ENCODE measurements around the gene PFDN1. TPM values are rescaled to one million over a fixed set of nuclear protein-coding genes. Genes with fewer than 3 reads are reported as not detected.

PFDN1 gene
- total RNA-seq, 4 donors from 2014 or later: 72.9 to 230 (median 98.4) TPM

DNA sequence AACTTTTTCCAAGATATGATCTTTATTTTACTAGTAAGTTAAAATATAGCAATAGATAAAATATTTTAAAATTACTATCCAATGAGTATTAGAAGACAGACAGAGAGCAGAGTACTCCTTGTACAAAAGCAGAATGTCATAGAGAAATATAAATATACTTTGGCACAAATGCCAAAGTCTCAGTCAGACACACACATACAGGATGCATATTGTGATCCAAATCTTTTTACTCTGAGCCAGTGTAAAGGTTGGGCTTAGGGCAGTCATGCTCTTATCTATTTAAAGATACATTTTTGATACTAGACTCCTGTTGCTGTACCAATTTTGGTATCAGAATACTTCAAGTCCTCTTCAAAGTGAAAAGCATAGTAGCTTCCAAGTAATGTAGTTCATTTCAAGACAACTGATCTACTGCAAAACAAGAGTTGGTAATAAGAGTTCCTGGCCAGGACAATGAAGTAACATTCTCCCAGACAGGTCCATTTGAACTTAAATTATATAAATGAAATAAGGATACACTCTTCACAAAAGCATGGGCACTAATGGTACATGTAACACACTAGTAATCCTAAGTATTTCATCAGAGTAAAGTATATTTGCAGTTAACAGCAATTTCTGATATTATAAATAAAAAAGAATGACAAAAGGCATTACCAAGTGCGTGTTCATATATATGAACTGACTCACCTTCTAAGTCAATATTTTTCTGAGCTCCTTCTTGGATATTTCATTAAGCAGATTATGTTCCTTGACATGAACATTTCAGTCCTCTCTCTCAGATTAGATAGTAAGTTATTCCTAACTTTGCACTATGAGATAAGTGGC is 10.5 kb downstream of the PFDN1 start:
- Histone ChIP-seq H3K27me3 (no peaks in the 10 kb centered on the region), H3K36me3 (no peaks in the 10 kb centered on the region)

GRCh38 chr5:140287801-140288521 is 14.9 kb downstream of the PFDN1 start:
- no peak overlapping the region for H3K27ac ChIP-seq
- in situ Hi-C loops (cut with MboI; ENCODE audit: low pct_ligation_motif_present in 1 of 4, low pct_unique_long_range_greater_than_20kb in 1 of 4, low sequenced_read_pairs in 3 of 4): no loop called here
- intact Hi-C loops (cut with DNase I; ENCODE audit: low total_unique reads): no loop called here

More for the DNA sequence above, 10.5 kb downstream of the PFDN1 start:
- in situ Hi-C loops (cut with MboI; ENCODE audit: low pct_ligation_motif_present in 1 of 4, low pct_unique_long_range_greater_than_20kb in 1 of 4, low sequenced_read_pairs in 3 of 4) (no loop called here), intact Hi-C loops (cut with DNase I; ENCODE audit: low total_unique reads) (no loop called here)
- Histone ChIP-seq H3K27ac (peak overlapping the region; percentile 1 to 36 (median 18)), H3K4me1 (peaks cover 9 to 49% (median 23%) of the 10 kb centered on the region in 4 donors), H3K9me3 (no peaks in the 10 kb centered on the region), H3K4me3 (no peak overlapping the region)
- TF ChIP-seq EP300 (IDR thresholded peaks at IDR 0.05; ENCODE audit: low read depth): no peak
- TF ChIP-seq POLR2A (IDR thresholded peaks at IDR 0.05): no peak
- TF ChIP-seq, protein P1, sequence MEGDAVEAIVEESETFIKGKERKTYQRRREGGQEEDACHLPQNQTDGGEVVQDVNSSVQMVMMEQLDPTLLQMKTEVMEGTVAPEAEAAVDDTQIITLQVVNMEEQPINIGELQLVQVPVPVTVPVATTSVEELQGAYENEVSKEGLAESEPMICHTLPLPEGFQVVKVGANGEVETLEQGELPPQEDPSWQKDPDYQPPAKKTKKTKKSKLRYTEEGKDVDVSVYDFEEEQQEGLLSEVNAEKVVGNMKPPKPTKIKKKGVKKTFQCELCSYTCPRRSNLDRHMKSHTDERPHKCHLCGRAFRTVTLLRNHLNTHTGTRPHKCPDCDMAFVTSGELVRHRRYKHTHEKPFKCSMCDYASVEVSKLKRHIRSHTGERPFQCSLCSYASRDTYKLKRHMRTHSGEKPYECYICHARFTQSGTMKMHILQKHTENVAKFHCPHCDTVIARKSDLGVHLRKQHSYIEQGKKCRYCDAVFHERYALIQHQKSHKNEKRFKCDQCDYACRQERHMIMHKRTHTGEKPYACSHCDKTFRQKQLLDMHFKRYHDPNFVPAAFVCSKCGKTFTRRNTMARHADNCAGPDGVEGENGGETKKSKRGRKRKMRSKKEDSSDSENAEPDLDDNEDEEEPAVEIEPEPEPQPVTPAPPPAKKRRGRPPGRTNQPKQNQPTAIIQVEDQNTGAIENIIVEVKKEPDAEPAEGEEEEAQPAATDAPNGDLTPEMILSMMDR (IDR thresholded peaks at IDR 0.05): no peak
- no peak for TF ChIP-seq POLR2AphosphoS5 (IDR thresholded peaks at IDR 0.05)
- DNase-seq: no peak
- WGBS, 2 donors (ENCODE audit: low coverage in 1 of 2): 57 to 67% methylated on average over 1 of the region's 1 CpG

GRCh38 chr5:140286424-140286823 is 16.5 kb downstream of the PFDN1 start:
- Histone ChIP-seq H3K4me1 (peaks cover 0 to 21% (median 7%) of the 10 kb centered on the region in 4 donors), H3K36me3 (no peaks in the 10 kb centered on the region), H3K4me3 (no peak overlapping the region), H3K27ac (no peak overlapping the region), H3K27me3 (no peaks in the 10 kb centered on the region), H3K9me3 (no peaks in the 10 kb centered on the region)
- intact Hi-C loops (cut with DNase I; ENCODE audit: low total_unique reads) (no loop called here), in situ Hi-C loops (cut with MboI; ENCODE audit: low pct_ligation_motif_present in 1 of 4, low pct_unique_long_range_greater_than_20kb in 1 of 4, low sequenced_read_pairs in 3 of 4) (no loop called here)
- TF ChIP-seq POLR2AphosphoS5 (IDR thresholded peaks at IDR 0.05) (no peak), EP300 (IDR thresholded peaks at IDR 0.05; ENCODE audit: low read depth) (no peak), POLR2A (IDR thresholded peaks at IDR 0.05) (no peak)
- TF ChIP-seq, protein P1 (IDR thresholded peaks at IDR 0.05): no peak
- DNase-seq: no peak
- WGBS, 2 donors (ENCODE audit: low coverage in 1 of 2): 89 to 90% methylated on average over 2 to 4 of the region's 5 CpGs

More at GRCh38 chr5:140287801-140288521, 14.9 kb downstream of the PFDN1 start:
- DNase-seq: no peak
- H3K27me3 ChIP-seq: no peaks in the 10 kb centered on the region
- no peaks in the 10 kb centered on the region for H3K9me3 ChIP-seq
- no peak overlapping the region for H3K4me3 ChIP-seq
- H3K4me1 ChIP-seq: peaks cover 3 to 27% (median 9%) of the 10 kb centered on the region in 4 donors
- H3K36me3 ChIP-seq: no peaks in the 10 kb centered on the region
- TF ChIP-seq POLR2A (IDR thresholded peaks at IDR 0.05) (no peak), POLR2AphosphoS5 (IDR thresholded peaks at IDR 0.05) (no peak), EP300 (IDR thresholded peaks at IDR 0.05; ENCODE audit: low read depth) (no peak)
- TF ChIP-seq, protein P1 (IDR thresholded peaks at IDR 0.05): no peak
- 77 to 87% methylated on average over 6 to 7 of the region's 7 CpGs for WGBS, 2 donors (ENCODE audit: low coverage in 1 of 2)

DNA sequence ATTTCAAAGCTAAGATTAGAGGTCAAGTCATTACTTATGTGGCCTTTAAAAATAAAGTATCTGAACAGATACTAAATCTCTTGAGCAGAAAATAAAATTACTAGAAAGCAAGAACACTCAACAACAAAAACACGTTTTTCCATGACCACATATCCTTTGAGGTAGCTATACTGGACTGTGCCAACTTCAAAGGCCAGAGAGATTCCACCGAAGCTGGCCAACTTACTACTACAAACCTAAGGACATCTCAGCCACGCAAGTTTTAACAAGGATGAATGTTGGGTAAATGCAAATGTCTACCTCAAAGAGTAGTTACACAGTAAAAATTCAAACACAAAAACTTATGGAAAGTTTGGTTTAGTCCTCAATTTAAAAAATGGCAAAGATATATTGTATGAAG is 18.9 kb downstream of the PFDN1 start:
- in situ Hi-C loops (cut with MboI; ENCODE audit: low pct_ligation_motif_present in 1 of 4, low pct_unique_long_range_greater_than_20kb in 1 of 4, low sequenced_read_pairs in 3 of 4): no loop called here
- no peaks in the 10 kb centered on the region for H3K9me3 ChIP-seq
- H3K27ac ChIP-seq: no peak overlapping the region
- intact Hi-C loops (cut with DNase I; ENCODE audit: low total_unique reads): no loop called here
- no peaks in the 10 kb centered on the region for H3K27me3 ChIP-seq
- no peak overlapping the region for H3K4me3 ChIP-seq
- peaks cover 0 to 18% (median 7%) of the 10 kb centered on the region in 4 donors for H3K4me1 ChIP-seq
- no peak for DNase-seq
- no peak for TF ChIP-seq POLR2AphosphoS5 (IDR thresholded peaks at IDR 0.05)
- TF ChIP-seq, protein P1 (IDR thresholded peaks at IDR 0.05): no peak
- no peak for TF ChIP-seq POLR2A (IDR thresholded peaks at IDR 0.05)
- TF ChIP-seq EP300 (IDR thresholded peaks at IDR 0.05; ENCODE audit: low read depth): no peak
- peaks cover 0 to 4% (median 0%) of the 10 kb centered on the region in 4 donors for H3K36me3 ChIP-seq
- 93 to 95% methylated on average over 3 of the region's 3 CpGs for WGBS, 2 donors (ENCODE audit: low coverage in 1 of 2)

All from transverse colon (tissue), 4 donors.